ENCODE data around the gene IGSF1. TPM values are rescaled to one million over a fixed set of nuclear protein-coding genes. Genes with fewer than 3 reads are reported as not detected.
A peak's percentile ranks its signal among the peaks of the same experiment; 100 is the strongest.
"Not testable (repeated sequence)": the region's sequence is repeated elsewhere in the genome, so short reads cannot be mapped to it uniquely, and the experiment has no call there.

Gene IGSF1
- total RNA-seq, 1 donor from 2014 or later = 19.2 TPM

DNA sequence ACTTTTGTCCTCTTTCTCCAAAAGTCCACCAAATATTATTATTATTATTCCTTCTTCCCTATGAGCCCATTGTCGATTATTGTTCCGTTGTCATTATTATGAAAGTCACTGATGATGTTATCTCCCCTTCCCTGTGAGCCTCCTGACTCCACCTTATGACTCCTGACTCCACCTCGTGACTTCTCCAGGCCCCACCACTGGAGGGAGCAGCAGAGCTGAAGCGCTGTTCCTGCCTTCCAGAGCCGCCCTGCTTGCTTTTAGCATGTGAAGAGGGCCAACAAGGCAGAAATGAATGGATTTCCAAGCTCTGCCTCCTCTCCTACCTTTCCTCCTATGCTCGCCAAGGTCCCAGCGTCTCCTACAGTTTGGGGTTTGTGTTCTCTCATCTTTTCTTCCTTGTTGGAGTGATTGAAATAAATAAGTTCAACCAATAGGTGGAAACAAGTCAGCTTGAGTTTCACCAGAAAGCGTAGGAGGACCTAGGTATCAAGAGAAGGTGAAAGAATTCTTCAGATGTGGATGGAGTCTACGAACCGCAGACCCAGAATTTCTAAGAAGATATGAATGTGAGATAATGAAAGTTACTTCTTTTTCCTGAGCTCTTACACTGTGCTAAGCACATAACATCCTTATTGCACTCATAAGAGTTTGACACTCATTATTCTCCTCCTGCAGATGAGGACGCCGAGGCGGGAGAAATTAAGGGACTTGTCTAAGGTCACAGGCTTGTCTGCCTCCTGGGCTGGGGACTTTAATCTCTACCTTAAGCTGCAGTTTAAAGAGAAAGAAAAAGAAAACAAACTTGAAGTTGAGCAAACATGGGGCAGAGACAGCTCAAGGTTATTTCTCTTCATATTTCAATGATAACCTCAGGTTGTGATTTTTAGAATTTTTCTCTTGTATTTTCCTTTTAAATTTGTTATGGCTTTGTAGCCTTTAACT, 26.1 kb downstream of the IGSF1 start:
- H3K4me1 Mint-ChIP-seq (ENCODE audit: unreplicated experiment) = no peaks in the 10 kb centered on the region
- no peaks in the 10 kb centered on the region for H3K27me3 Mint-ChIP-seq
- H3K9me3 Mint-ChIP-seq = no peaks in the 10 kb centered on the region
- no peak overlapping the region for H3K27ac Mint-ChIP-seq
- no peak for DNase-seq (ENCODE audit: extremely low spot score, unreplicated experiment)
- peak; percentile 49 for TF ChIP-seq CTCF (conservative IDR thresholded peaks at IDR 0.05)
- H3K4me3 Mint-ChIP-seq = no peak overlapping the region
- H3K36me3 Mint-ChIP-seq = no peaks in the 10 kb centered on the region

DNA sequence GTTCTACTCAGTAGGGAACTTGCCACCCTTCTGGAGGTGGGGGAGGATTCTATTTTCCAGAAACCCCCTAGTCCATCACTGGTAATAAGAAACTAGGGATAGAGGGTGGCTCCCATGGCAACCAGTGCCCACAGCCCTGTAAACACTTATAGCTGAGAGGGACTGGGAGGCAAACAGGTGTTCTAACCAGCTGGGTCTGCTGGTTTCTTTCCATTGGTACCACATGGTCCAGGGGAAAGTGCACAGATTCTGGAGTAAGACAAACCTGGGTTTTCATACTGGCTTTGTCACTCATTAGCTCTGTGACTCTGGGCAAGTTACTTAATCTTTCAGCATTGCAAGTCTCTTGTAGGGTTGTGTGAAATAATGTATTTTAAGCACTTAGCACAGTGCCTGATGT, 26.9 kb downstream of the IGSF1 start:
- DNase-seq (ENCODE audit: extremely low spot score, unreplicated experiment) = no peak
- Mint-ChIP-seq H3K4me3 (no peak overlapping the region), H3K9me3 (no peaks in the 10 kb centered on the region), H3K4me1 (ENCODE audit: unreplicated experiment) (no peaks in the 10 kb centered on the region), H3K36me3 (no peaks in the 10 kb centered on the region), H3K27ac (no peak overlapping the region), H3K27me3 (no peaks in the 10 kb centered on the region)
- TF ChIP-seq CTCF (conservative IDR thresholded peaks at IDR 0.05) = no peak

- Mint-ChIP-seq H3K27me3 (no peaks in the 10 kb centered on the region), H3K4me3 (no peak overlapping the region), H3K27ac (no peak overlapping the region), H3K4me1 (ENCODE audit: unreplicated experiment) (no peaks in the 10 kb centered on the region), H3K36me3 (no peaks in the 10 kb centered on the region), H3K9me3 (no peaks in the 10 kb centered on the region)
- no peak for DNase-seq (ENCODE audit: extremely low spot score, unreplicated experiment)
- TF ChIP-seq CTCF (conservative IDR thresholded peaks at IDR 0.05) = no peak
Observed at GRCh38 chrX:131257367-131257766, 31.7 kb downstream of the IGSF1 start.

DNA sequence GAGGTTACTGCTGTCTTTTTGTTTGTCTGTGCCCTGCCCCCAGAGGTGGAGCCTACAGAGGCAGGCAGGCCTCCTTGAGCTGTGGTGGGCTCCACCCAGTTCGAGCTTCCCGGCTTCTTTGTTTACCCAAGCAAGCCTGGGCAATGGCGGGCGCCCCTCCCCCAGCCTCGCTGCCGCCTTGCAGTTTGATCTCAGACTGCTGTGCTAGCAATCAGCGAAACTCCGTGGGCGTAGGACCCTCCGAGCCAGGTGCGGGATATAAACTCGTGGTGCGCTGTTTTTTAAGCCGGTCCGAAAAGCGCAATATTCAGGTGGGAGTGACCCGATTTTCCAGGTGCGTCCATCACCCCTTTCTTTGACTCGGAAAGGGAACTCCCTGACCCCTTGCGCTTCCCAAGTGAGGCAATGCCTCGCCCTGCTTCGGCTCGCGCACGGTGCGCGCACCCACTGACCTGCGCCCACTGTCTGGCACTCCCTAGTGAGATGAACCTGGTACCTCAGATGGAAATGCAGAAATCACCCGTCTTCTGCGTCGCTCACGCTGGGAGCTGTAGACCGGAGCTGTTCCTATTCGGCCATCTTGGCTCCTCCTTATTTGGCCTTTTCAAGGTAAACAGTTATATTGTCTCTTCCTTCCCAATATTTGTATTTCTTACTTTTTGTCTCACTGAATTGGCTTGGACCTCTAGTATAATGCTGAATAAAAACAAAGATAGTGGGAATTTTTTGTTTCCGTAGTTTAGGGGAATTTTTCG, 37.9 kb downstream of the IGSF1 start:
- not testable (repeated sequence) for DNase-seq (ENCODE audit: extremely low spot score, unreplicated experiment)

GRCh38 chrX:131239057-131239456, 50.0 kb downstream of the IGSF1 start:
- H3K27ac Mint-ChIP-seq = peak overlapping the region; percentile 15
- no peaks in the 10 kb centered on the region for H3K4me1 Mint-ChIP-seq (ENCODE audit: unreplicated experiment)
- no peak for DNase-seq (ENCODE audit: extremely low spot score, unreplicated experiment)
- no peaks in the 10 kb centered on the region for H3K27me3 Mint-ChIP-seq
- no peaks in the 10 kb centered on the region for H3K9me3 Mint-ChIP-seq
- no peak overlapping the region for H3K4me3 Mint-ChIP-seq
- no peaks in the 10 kb centered on the region for H3K36me3 Mint-ChIP-seq
- no peak for TF ChIP-seq CTCF (conservative IDR thresholded peaks at IDR 0.05)

More for the DNA sequence above, 37.9 kb downstream of the IGSF1 start:
- H3K36me3 Mint-ChIP-seq; H3K4me1 Mint-ChIP-seq (ENCODE audit: unreplicated experiment); H3K27ac Mint-ChIP-seq; H3K4me3 Mint-ChIP-seq; H3K27me3 Mint-ChIP-seq; H3K9me3 Mint-ChIP-seq: not testable (repeated sequence)

DNA sequence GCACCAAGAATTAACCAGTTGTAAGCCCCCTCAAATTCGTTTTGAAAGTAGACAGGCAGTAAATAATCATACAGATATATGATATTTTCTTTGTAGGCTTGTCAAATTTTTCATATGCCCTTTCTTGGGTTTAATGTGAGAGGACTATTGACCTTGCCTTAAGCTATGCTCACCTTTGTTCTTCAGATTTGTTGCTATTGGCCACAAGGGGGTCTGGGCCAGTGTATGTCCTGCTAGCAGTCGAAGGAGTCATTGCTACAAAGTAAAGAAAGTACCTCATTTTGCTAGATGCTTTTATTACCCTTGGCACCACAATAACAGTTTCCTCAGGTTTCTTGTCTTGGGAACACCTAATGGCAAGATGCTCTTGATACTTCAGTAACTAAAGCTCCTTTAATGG, 51.7 kb downstream of the IGSF1 start:
- H3K27ac Mint-ChIP-seq = no peak overlapping the region
- H3K27me3 Mint-ChIP-seq = no peaks in the 10 kb centered on the region
- no peak overlapping the region for H3K4me3 Mint-ChIP-seq
- H3K36me3 Mint-ChIP-seq = no peaks in the 10 kb centered on the region
- TF ChIP-seq CTCF (conservative IDR thresholded peaks at IDR 0.05) = peak; percentile 28
- DNase-seq (ENCODE audit: extremely low spot score, unreplicated experiment) = no peak
- H3K4me1 Mint-ChIP-seq (ENCODE audit: unreplicated experiment) = no peaks in the 10 kb centered on the region
- H3K9me3 Mint-ChIP-seq = no peaks in the 10 kb centered on the region
